ENCODE data around the gene POLD2.

POLD2 gene

DNA sequence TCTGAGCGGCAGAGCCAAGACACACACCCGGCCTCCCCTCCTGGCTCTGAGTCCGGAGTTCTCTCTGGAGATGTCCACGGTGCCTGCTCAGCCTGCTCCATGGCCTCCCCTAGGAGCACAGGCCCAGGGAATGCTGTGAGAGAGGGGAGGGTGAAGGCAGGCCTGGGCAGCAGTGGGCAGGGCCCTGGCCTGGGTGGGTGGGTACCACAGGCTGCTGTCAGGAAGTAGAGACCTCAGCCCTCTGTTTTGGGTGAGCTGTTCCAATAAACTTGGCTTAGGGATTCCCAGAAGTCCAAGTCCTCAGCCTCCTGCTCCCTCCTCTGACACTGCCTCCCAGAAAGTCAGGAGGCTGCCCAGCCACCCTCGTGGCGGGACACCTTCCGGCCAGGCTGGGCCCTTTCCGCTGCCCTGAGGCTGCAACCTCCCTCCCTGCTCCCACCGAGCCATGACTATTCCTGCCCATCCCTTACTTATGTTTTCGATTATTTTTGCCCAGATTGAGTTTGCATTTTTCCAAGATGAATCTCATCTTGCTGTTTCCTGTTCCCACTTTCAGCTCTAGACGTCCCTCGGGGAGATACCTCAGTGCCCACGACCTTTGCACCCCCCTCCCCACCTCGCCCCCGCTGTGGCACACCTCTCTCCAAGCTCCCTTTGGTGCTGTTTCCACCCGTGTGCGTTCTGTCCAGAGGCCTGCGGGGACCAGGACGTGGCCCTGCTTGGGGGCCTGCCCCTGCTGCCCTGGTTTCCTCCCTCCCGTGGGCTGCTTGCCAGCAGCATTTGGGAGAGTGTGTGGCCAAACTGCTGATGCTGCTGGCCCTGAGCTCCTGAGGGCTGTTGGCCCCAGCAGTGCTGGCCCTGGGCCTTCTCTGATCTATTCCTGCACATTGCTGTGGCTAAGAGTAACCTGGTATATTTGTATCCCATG, 35.2 kb downstream of the POLD2 start:
- H3K4me3 ChIP-seq (ENCODE audit: low read length): no peak overlapping the region
- DNase-seq (ENCODE audit: low read depth): no peak
- no peak for TF ChIP-seq CTCF (conservative IDR thresholded peaks at IDR 0.05; ENCODE audit: low read depth, low read length)

GRCh38 chr7:44086627-44087026, 36.7 kb downstream of the POLD2 start:
- DNase-seq (ENCODE audit: low read depth): no peak
- no peak overlapping the region for H3K4me3 ChIP-seq (ENCODE audit: low read length)
- TF ChIP-seq CTCF (conservative IDR thresholded peaks at IDR 0.05; ENCODE audit: low read depth, low read length): no peak

DNA sequence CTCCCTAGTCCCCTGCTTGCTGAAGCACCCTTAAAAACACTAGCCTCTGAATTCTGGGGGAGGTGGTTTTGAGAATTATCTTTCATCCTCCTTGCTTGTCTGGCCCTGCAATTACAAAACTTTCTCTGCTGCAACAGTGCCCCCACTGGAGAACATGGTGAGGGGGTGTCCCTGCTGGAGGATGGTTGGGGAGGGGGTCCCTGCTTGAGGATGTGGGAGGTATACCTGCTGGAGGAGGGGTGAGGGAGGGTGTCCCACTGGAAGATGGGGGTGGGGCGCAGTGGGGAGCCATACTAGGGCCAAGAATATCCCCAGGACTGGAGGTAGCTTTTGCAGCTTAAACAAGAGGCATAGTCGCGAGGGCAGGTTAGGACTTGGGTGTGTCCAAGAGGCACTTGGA, 37.8 kb downstream of the POLD2 start:
- H3K4me3 ChIP-seq (ENCODE audit: low read length): no peak overlapping the region
- DNase-seq (ENCODE audit: low read depth): no peak
- TF ChIP-seq CTCF (conservative IDR thresholded peaks at IDR 0.05; ENCODE audit: low read depth, low read length): peak; percentile 18

DNA sequence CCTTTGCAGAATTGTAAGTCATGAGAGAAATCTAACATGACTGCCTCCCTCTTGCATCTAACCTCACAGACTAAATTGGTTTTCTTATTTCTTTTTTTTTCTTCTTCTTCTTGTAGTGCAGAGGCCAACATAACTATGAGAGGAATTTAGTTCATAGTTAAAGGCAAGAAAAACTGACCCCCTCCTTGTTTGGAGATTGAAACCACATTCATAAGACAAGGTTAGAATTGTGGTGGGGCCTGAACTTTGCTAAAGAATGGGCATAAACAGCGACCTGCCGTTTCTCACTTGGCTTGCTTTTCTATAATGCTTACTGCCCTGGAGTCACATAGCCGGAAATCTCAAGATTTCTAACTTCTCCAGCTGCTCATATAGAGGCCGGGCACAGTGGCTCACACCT, 38.6 kb downstream of the POLD2 start:
- TF ChIP-seq CTCF (conservative IDR thresholded peaks at IDR 0.05; ENCODE audit: low read depth, low read length): no peak
- DNase-seq (ENCODE audit: low read depth): no peak
- H3K4me3 ChIP-seq (ENCODE audit: low read length): no peak overlapping the region

DNA sequence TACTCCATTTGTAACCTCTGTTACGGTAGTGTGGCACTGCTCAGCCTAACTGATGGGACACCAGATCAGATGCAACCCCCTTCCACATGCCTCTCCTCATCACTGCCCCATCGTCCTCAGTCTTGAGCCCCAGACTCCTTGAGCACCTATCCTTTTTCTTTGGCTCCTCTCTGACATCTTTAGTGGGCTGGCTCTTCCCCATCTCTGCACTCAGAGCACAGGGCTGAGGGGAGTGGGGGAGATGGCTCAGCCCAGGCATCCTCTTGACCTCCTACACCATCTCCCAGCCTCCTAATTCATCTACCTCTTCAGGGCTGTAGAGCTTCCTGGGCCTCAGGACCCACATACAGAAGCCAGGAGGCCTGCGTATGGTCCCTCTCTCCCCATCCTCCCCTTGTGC, 39.6 kb downstream of the POLD2 start:
- H3K4me3 ChIP-seq (ENCODE audit: low read length): no peak overlapping the region
- DNase-seq (ENCODE audit: low read depth): no peak
- TF ChIP-seq CTCF (conservative IDR thresholded peaks at IDR 0.05; ENCODE audit: low read depth, low read length): no peak

GRCh38 chr7:44082541-44083207, 40.7 kb downstream of the POLD2 start:
- TF ChIP-seq CTCF (conservative IDR thresholded peaks at IDR 0.05; ENCODE audit: low read depth, low read length): no peak
- DNase-seq (ENCODE audit: low read depth): peak; percentile 94

More at GRCh38 chr7:44082541-44083207, 40.7 kb downstream of the POLD2 start:
- peak overlapping the region; percentile 65 for H3K4me3 ChIP-seq (ENCODE audit: low read length)

Data from retinal pigment epithelial cell (primary cell).